Gastrocnemius medialis (tissue), 4 donors: ENCODE results near the gene MBNL1. TPM values are rescaled to one million over a fixed set of nuclear protein-coding genes. Genes with fewer than 3 reads are reported as not detected.

Experiments used
- ATAC-seq, 2 donors: fragments of 150-250 bp; one replicate each; pipeline ENCODE4 v1.9.1; 2016
- DNase-seq, 2 donors: peaks; one replicate each; pipeline ENCODE4 v3.0.0-alpha.2; 2019
- H3K27ac ChIP-seq, 4 donors: fragments of 200-600 bp; sonication (generic); 1 replicate in 1 of 4; 2 replicates in 3 of 4; pipeline ENCODE4 v1.5.1; 2016 to 2018; ENCODE audit warnings: mild to moderate bottlenecking in 2 of 4, moderate library complexity in 1 of 4
- H3K27me3 ChIP-seq, 3 donors: fragments of 200-600 bp; sonication (generic) in 2 of 3; 1 replicate in 1 of 3; 2 replicates in 2 of 3; pipeline versions ENCODE4 v1.5.1 to v1.6.0; 2016 to 2019; ENCODE audit warnings: mild to moderate bottlenecking in 1 of 3, moderate library complexity in 1 of 3
- H3K36me3 ChIP-seq, 2 donors: fragments of 200-600 bp; sonication (generic) in 1 of 2; one replicate each; pipeline ENCODE4 v1.5.1; 2017 to 2018
- H3K4me1 ChIP-seq, 2 donors: fragments of 200-600 bp; sonication (generic) in 1 of 2; one replicate each; pipeline ENCODE4 v1.5.1; 2016 to 2017; ENCODE audit warnings: mild to moderate bottlenecking in 2 of 2
- H3K4me3 ChIP-seq, 4 donors: fragments of 200-600 bp; sonication (generic) in 3 of 4; 1 replicate in 1 of 4; 2 replicates in 3 of 4; pipeline ENCODE4 v1.5.1; 2016 to 2019; ENCODE audit warnings: mild to moderate bottlenecking in 2 of 4
- H3K9me3 ChIP-seq, 3 donors: fragments of 200-600 bp; sonication (generic) in 2 of 3; 1 replicate in 1 of 3; 2 replicates in 2 of 3; pipeline ENCODE4 v1.5.1; 2016 to 2019
- CTCF ChIP-seq, 5 experiments: fragments of 450-650 bp in 3 of 5; fragments of 200-600 bp in 2 of 5; sonication (generic) in 2 of 5; IDR thresholded peaks in 4 of 5; conservative IDR thresholded peaks in 1 of 5; 1 replicate in 4 of 5; 2 replicates in 1 of 5; pipeline ENCODE4 v1.5.1; 2016 to 2019; ENCODE audit warnings: antibody characterized with exemption in 5 of 5, mild to moderate bottlenecking in 3 of 5, moderate library complexity in 3 of 5
- POLR2A ChIP-seq, 2 donors: fragments of 450-650 bp; IDR thresholded peaks; one replicate each; pipeline ENCODE4 v1.6.1; 2017; ENCODE audit warnings: antibody characterized with exemption in 2 of 2, mild to moderate bottlenecking in 2 of 2, moderate library complexity in 2 of 2
- in situ Hi-C, 4 donors: fragments of 200-750 bp; cut with MboI; loops; one replicate each; pipeline versions ENCODE4 v1.15.0 to v1.8.0; 2017; ENCODE audit warnings: low sequenced_read_pairs in 4 of 4
- intact Hi-C: fragments of 100-400 bp; cut with DNase I; formaldehyde crosslinking; loops from one replicate; pipeline ENCODE4 v1.15.1; 2023; ENCODE audit warnings: low total_unique reads
- total RNA-seq, 4 donors: library from RNA; depleted of rRNA; stranded (reverse); fragments of >200 nt; gene quantifications; one replicate each; pipeline versions ENCODE4 v1.1.0 to v1.2.3, GENCODE V29; 2016

Gene MBNL1
- total RNA-seq, 4 donors from 2014 or later: 519 to 597 (median 557) TPM

GRCh38 chr3:152316318-152316717 is 47.6 kb downstream of the MBNL1 start:
- intact Hi-C loops: loop anchor here (5.0 kb wide), 1 partner anchor 49 kb away; the partner anchor contains the start of gene MBNL1
- in situ Hi-C loops: no loop called here
- Histone ChIP-seq H3K27ac (peak overlapping the region; percentile 75 to 95 (median 92)), H3K27me3 (no peaks in the 10 kb centered on the region), H3K36me3 (no peaks in the 10 kb centered on the region), H3K9me3 (no peaks in the 10 kb centered on the region), H3K4me1 (peaks cover 80 to 88% of the 10 kb centered on the region in 2 donors), H3K4me3 (peak overlapping the region in 3 of 4 donors; percentile 8 to 40 (median 24))
- TF ChIP-seq CTCF (IDR thresholded peaks at IDR 0.05 in 4 of 5, conservative IDR thresholded peaks at IDR 0.05 in 1 of 5) (no peak), POLR2A (IDR thresholded peaks at IDR 0.05) (no peak)
- DNase-seq (no peak), ATAC-seq (peak in 1 of 2 donors; percentile 36)

- Histone ChIP-seq H3K27me3 (no peaks in the 10 kb centered on the region), H3K27ac (peak overlapping the region; percentile 75 to 95 (median 92)), H3K36me3 (no peaks in the 10 kb centered on the region), H3K4me1 (peaks cover 88 to 96% of the 10 kb centered on the region in 2 donors), H3K9me3 (no peaks in the 10 kb centered on the region), H3K4me3 (peak overlapping the region in 3 of 4 donors; percentile 14 to 37 (median 24))
- in situ Hi-C loops (no loop called here), intact Hi-C loops (loop anchor here (5.0 kb wide), 1 partner anchor 50 kb away; the partner anchor contains the start of gene MBNL1)
- no peak for DNase-seq
- no peak for ATAC-seq
- no peak for TF ChIP-seq CTCF (IDR thresholded peaks at IDR 0.05 in 4 of 5, conservative IDR thresholded peaks at IDR 0.05 in 1 of 5)
- TF ChIP-seq POLR2A (IDR thresholded peaks at IDR 0.05): no peak
Observed at GRCh38 chr3:152317184-152317583, 48.5 kb downstream of the MBNL1 start.

- Histone ChIP-seq H3K9me3 (no peaks in the 10 kb centered on the region), H3K27me3 (no peaks in the 10 kb centered on the region), H3K27ac (peak overlapping the region; percentile 75 to 95 (median 92)), H3K36me3 (no peaks in the 10 kb centered on the region), H3K4me1 (peaks cover 95 to 98% of the 10 kb centered on the region in 2 donors), H3K4me3 (peak overlapping the region; percentile 8 to 37 (median 19))
- TF ChIP-seq POLR2A (IDR thresholded peaks at IDR 0.05) (no peak), CTCF (IDR thresholded peaks at IDR 0.05 in 4 of 5, conservative IDR thresholded peaks at IDR 0.05 in 1 of 5) (no peak)
- in situ Hi-C loops (no loop called here), intact Hi-C loops (loop anchor here (5.0 kb wide), 1 partner anchor 51 kb away; the partner anchor contains the start of gene MBNL1)
- DNase-seq: no peak
- no peak for ATAC-seq
Observed at GRCh38 chr3:152317956-152318355, 49.2 kb downstream of the MBNL1 start.

GRCh38 chr3:152318512-152318911 is 49.8 kb downstream of the MBNL1 start:
- peak overlapping the region in 3 of 4 donors; percentile 3 to 37 (median 24) for H3K4me3 ChIP-seq
- in situ Hi-C loops: no loop called here
- TF ChIP-seq POLR2A (IDR thresholded peaks at IDR 0.05): no peak
- TF ChIP-seq CTCF (IDR thresholded peaks at IDR 0.05 in 4 of 5, conservative IDR thresholded peaks at IDR 0.05 in 1 of 5): no peak
- DNase-seq (no peak), ATAC-seq (no peak)
- peak overlapping the region; percentile 75 to 95 (median 92) for H3K27ac ChIP-seq
- H3K27me3 ChIP-seq: no peaks in the 10 kb centered on the region
- H3K9me3 ChIP-seq: no peaks in the 10 kb centered on the region
- peaks cover 98% of the 10 kb centered on the region in 2 donors for H3K4me1 ChIP-seq
- intact Hi-C loops: loop anchor here (5.0 kb wide), 1 partner anchor 51 kb away; the partner anchor contains the start of gene MBNL1
- no peaks in the 10 kb centered on the region for H3K36me3 ChIP-seq
